Measurements from ENCODE around the gene CRIM1. TPM values are rescaled to one million over a fixed set of nuclear protein-coding genes. Genes with fewer than 3 reads are reported as not detected.

Gene CRIM1
- total RNA-seq, 2 donors from 2014 or later = 55.7 to 90.7 TPM

GRCh38 chr2:36369163-36369562 is 13.6 kb downstream of the CRIM1 start:
- Histone ChIP-seq H3K36me3 (no peaks in the 10 kb centered on the region), H3K27me3 (no peaks in the 10 kb centered on the region), H3K9me3 (no peaks in the 10 kb centered on the region), H3K4me3 (no peak overlapping the region), H3K27ac (no peak overlapping the region), H3K9ac (ENCODE audit: low read depth in 2 of 2, low read length in 2 of 2) (no peak overlapping the region), H3K4me1 (peaks cover 20% of the 10 kb centered on the region)
- TF ChIP-seq CTCF (IDR thresholded peaks at IDR 0.05) = no peak
- DNase-seq = no peak
- intact Hi-C loops (cut with DNase I) = no loop called here

- DNase-seq = no peak
- no peak overlapping the region for H3K4me3 ChIP-seq
- no peak overlapping the region for H3K9ac ChIP-seq (ENCODE audit: low read depth in 2 of 2, low read length in 2 of 2)
- intact Hi-C loops (cut with DNase I) = no loop called here
- H3K9me3 ChIP-seq = no peaks in the 10 kb centered on the region
- no peaks in the 10 kb centered on the region for H3K36me3 ChIP-seq
- peaks cover 20% of the 10 kb centered on the region for H3K4me1 ChIP-seq
- TF ChIP-seq CTCF (IDR thresholded peaks at IDR 0.05) = no peak
- no peaks in the 10 kb centered on the region for H3K27me3 ChIP-seq
- no peak overlapping the region for H3K27ac ChIP-seq
These were observed 14.1 kb downstream of the CRIM1 start for GRCh38 chr2:36369716-36370115.

DNA sequence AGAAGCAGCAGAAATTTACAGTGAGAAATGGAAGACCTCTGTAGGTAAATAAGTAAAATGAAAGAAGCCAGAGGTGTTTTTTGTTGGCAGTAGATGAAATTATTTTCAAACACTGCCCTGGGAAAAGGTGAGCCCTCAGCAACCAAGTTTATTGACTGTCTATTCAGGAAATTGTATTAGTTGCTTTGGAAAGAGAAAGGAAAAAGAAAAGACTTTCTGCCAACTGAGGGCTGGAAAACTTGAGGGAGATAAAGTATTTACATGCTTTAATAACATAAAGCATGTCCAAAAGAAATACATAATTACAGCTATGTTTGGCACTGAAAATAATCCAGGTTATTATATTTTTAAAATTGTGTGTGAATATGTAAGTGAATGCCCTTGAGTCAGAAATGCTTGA is 14.7 kb downstream of the CRIM1 start:
- H3K36me3 ChIP-seq = no peaks in the 10 kb centered on the region
- H3K4me1 ChIP-seq = peaks cover 20% of the 10 kb centered on the region
- H3K9ac ChIP-seq (ENCODE audit: low read depth in 2 of 2, low read length in 2 of 2) = no peak overlapping the region
- H3K27me3 ChIP-seq = no peaks in the 10 kb centered on the region
- H3K9me3 ChIP-seq = no peaks in the 10 kb centered on the region
- no peak for DNase-seq
- H3K27ac ChIP-seq = peak overlapping the region; percentile 79
- TF ChIP-seq CTCF (IDR thresholded peaks at IDR 0.05) = no peak
- no peak overlapping the region for H3K4me3 ChIP-seq
- intact Hi-C loops (cut with DNase I) = no loop called here

GRCh38 chr2:36371070-36371874 is 15.7 kb downstream of the CRIM1 start:
- DNase-seq = no peak
- intact Hi-C loops (cut with DNase I) = no loop called here
- Histone ChIP-seq H3K27me3 (no peaks in the 10 kb centered on the region), H3K9me3 (no peaks in the 10 kb centered on the region), H3K9ac (ENCODE audit: low read depth in 2 of 2, low read length in 2 of 2) (peak overlapping the region in 1 of 2 donors; percentile 19), H3K27ac (peak overlapping the region; percentile 79), H3K4me3 (no peak overlapping the region), H3K4me1 (peaks cover 20% of the 10 kb centered on the region), H3K36me3 (no peaks in the 10 kb centered on the region)
- TF ChIP-seq CTCF (IDR thresholded peaks at IDR 0.05) = no peak

DNA sequence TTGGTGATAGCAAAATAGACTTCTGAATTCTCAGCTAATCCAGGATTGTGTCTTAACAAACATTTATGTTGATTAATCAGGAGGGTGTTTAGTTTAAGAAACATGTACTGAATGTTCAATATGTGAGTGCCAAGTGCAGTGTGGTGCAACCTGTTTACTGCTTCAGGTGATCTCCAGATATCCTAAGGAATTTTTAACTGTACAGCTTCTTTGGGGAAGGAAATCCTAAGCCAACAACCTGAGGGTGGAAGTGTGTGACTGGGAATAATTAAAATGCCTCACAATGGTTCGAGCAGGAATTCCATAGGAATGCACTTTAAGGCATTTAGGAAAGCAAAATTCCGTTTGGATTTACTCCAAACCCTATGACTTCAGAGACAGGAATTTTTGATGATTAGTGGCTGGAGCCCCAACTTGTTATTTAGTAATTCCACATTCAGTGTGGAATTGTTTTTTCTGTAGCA is 16.4 kb downstream of the CRIM1 start:
- no peaks in the 10 kb centered on the region for H3K27me3 ChIP-seq
- TF ChIP-seq CTCF (IDR thresholded peaks at IDR 0.05) = no peak
- H3K9ac ChIP-seq (ENCODE audit: low read depth in 2 of 2, low read length in 2 of 2) = peak overlapping the region in 1 of 2 donors; percentile 6
- H3K36me3 ChIP-seq = no peaks in the 10 kb centered on the region
- H3K9me3 ChIP-seq = no peaks in the 10 kb centered on the region
- peak overlapping the region; percentile 79 for H3K27ac ChIP-seq
- H3K4me3 ChIP-seq = no peak overlapping the region
- intact Hi-C loops (cut with DNase I) = no loop called here
- peaks cover 18% of the 10 kb centered on the region for H3K4me1 ChIP-seq
- no peak for DNase-seq
